SK-N-SH (cell line): ENCODE data around the gene HUNK.

Experiments
- CTCF ChIP-seq: fragments of 200-600 bp; sonication (generic); IDR thresholded peaks from 2 replicates; pipeline ENCODE4 v1.6.1; 2017; ENCODE audit warnings: antibody characterized with exemption, mild to moderate bottlenecking, moderate library complexity
- EP300 ChIP-seq, 2 experiments: IDR thresholded peaks; 2 replicates each; pipeline versions ENCODE4 v1.4.0 to v1.6.1; 2012; ENCODE audit warnings: borderline replicate concordance in 1 of 2, low read depth in 1 of 2, low read length in 1 of 2
- EZH2phosphoT487 ChIP-seq: fragments of 200-600 bp; sonication (generic); IDR thresholded peaks from 2 replicates; pipeline ENCODE4 v1.6.1; 2017; ENCODE audit warnings: low read depth, mixed run types, mild to moderate bottlenecking, antibody characterized with exemption, moderate library complexity, borderline replicate concordance
- FOXJ3 ChIP-seq: sonication (generic); formaldehyde crosslinking; IDR thresholded peaks from 2 replicates; pipeline ENCODE4 v1.5.1; 2020; ENCODE audit warnings: mild to moderate bottlenecking, missing genetic modification reagents
- GABPA ChIP-seq: IDR thresholded peaks from 2 replicates; pipeline ENCODE4 v1.4.0; 2012; ENCODE audit warnings: low read depth, mild to moderate bottlenecking
- MXI1 ChIP-seq: IDR thresholded peaks from 2 replicates; pipeline ENCODE4 v1.6.1; 2012; ENCODE audit warnings: mild to moderate bottlenecking, low read depth, low read length, improper control_type of control experiment
- POLR2AphosphoS5 ChIP-seq: IDR thresholded peaks from 2 replicates; pipeline ENCODE4 v1.6.1; 2012; ENCODE audit warnings: low read depth, low read length
- RAD21 ChIP-seq: IDR thresholded peaks from 2 replicates; pipeline ENCODE4 v1.6.1; 2012; ENCODE audit warnings: mild to moderate bottlenecking, low read length
- REST ChIP-seq: IDR thresholded peaks from 2 replicates; pipeline ENCODE4 v1.6.1; 2012; ENCODE audit warnings: mild to moderate bottlenecking, low read depth, low read length, moderate library complexity
- TCF12 ChIP-seq: IDR thresholded peaks from 2 replicates; pipeline ENCODE4 v1.4.0; 2012

GRCh38 chr21:31948676-31949075, 75.9 kb downstream of the HUNK start:
- TF ChIP-seq CTCF (no peak), POLR2AphosphoS5 (no peak), EZH2phosphoT487 (no peak), MXI1 (no peak), FOXJ3 (no peak), EP300 (IDR thresholded peaks at IDR 0.05; ENCODE audit: borderline replicate concordance in 1 of 2, low read depth in 1 of 2, low read length in 1 of 2) (no peak), GABPA (no peak), TCF12 (no peak), REST (no peak), RAD21 (no peak)
